Small intestine (tissue), 7 donors: Measurements from ENCODE around the gene NR3C1. TPM values are rescaled to one million over a fixed set of nuclear protein-coding genes. Genes with fewer than 3 reads are reported as not detected.
A peak's percentile ranks its signal among the peaks of the same experiment; 100 is the strongest.

ENCODE experiments used
- DNase-seq, 2 donors: peaks; one replicate each; pipeline versions ENCODE4 v3.0.0 to v3.0.0-alpha.2; 2013
- FAIRE-seq: peaks from 2 replicates; lab custom pipeline; 2012; peaks lifted over from hg19 to GRCh38; lab: Jason Lieb, UNC
- H3K27ac ChIP-seq, 3 donors: one replicate each; pipeline ENCODE4 v1.5.1; 2013; ENCODE audit warnings: low read length in 2 of 3, mild to moderate bottlenecking in 2 of 3, control low read depth in 1 of 3, inconsistent platforms in 1 of 3, low read depth in 1 of 3, moderate library complexity in 1 of 3
- H3K27me3 ChIP-seq, 3 donors: one replicate each; pipeline ENCODE4 v1.6.1; 2013; ENCODE audit warnings: low read length in 3 of 3, inconsistent platforms in 1 of 3; ENCODE audit not compliant: control insufficient read depth in 3 of 3, insufficient read depth in 3 of 3
- H3K36me3 ChIP-seq, 3 donors: one replicate each; pipeline ENCODE4 v1.6.1; 2013; ENCODE audit warnings: low read length in 3 of 3, inconsistent platforms in 1 of 3, low read depth in 1 of 3, mild to moderate bottlenecking in 1 of 3, moderate library complexity in 1 of 3; ENCODE audit not compliant: control insufficient read depth in 3 of 3, insufficient read depth in 2 of 3
- H3K4me1 ChIP-seq, 3 donors: one replicate each; pipeline ENCODE4 v1.6.1; 2013; ENCODE audit warnings: low read length in 2 of 3, inconsistent platforms in 1 of 3, low read depth in 1 of 3, mild to moderate bottlenecking in 1 of 3, moderate library complexity in 1 of 3; ENCODE audit not compliant: control insufficient read depth in 3 of 3, insufficient read depth in 2 of 3
- H3K4me3 ChIP-seq, 3 donors: one replicate each; pipeline ENCODE4 v1.5.1; 2013; ENCODE audit warnings: low read length in 3 of 3, control low read depth in 1 of 3, inconsistent platforms in 1 of 3, low read depth in 1 of 3, mild to moderate bottlenecking in 1 of 3, moderate library complexity in 1 of 3
- H3K9me3 ChIP-seq, 2 donors: one replicate each; pipeline ENCODE4 v1.6.1; 2013; ENCODE audit warnings: low read depth in 1 of 2, low read length in 1 of 2; ENCODE audit not compliant: control insufficient read depth in 2 of 2, insufficient read depth in 1 of 2
- WGBS, 3 donors: extraction: QIAGEN DNeasy Blood & Tissue Kit; methylation state at CpG; one replicate each; pipeline ENCODE4 v1.1.7; 2013; 5-methylcytosine and 5-hydroxymethylcytosine counted together
- polyA plus RNA-seq, 4 donors: library from polyadenylated mRNA; stranded (reverse) in 3 of 4; unstranded in 1 of 4; fragments of 200-250 nt in 3 of 4; fragments of 120-200 nt in 1 of 4; gene quantifications; one replicate each; pipeline versions ENCODE4 v1.2.1 to v1.2.3, GENCODE V29; 2013
- donor health status: healthy with polysubstance abuse.
- donor health status: control.
- donor health status: control.
- donor health status: Bipolar disorder and iron deficiency.
- donor health status: healthy.

Gene NR3C1
- polyA plus RNA-seq, 4 donors = 13.7 to 32.2 (median 16.8) TPM

DNA sequence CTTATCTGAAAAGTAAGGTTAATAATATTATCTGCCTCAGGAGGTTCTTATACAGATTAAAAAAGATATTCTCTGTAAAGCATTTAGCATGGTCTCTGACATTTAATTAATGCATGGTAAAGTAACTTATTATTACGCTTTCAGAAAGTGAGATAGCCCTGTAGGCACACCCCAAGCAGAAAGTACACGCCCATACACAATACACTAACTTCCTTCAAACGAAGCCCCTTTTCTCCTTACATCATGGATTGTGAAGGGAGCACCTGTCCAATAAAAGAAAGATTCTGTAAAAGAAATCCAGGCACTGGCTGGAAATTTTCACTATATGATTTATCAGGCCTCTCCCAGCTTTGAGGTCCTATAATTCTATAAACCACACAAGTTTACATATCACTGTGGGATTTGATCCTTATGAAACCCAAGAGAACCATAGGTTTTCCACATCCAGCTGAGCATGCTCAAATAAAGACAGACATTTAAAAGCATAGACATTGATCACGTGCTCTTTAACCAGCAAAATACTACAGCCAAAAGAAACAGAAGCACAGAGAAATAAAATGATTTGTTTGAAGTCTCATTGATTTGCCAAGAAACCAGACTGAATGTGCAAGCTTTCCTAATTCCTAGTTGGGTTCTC is 14.1 kb upstream of the NR3C1 start:
- WGBS, 3 donors = 6 to 57% (median 30%) methylated on average over 4 of the region's 4 CpGs
- Histone ChIP-seq H3K27me3 (no peaks in the 10 kb centered on the region), H3K9me3 (no peaks in the 10 kb centered on the region), H3K4me1 (peaks cover 5 to 16% (median 8%) of the 10 kb centered on the region in 3 donors), H3K27ac (peak overlapping the region in 2 of 3 donors; percentile 55 to 73), H3K36me3 (no peaks in the 10 kb centered on the region), H3K4me3 (no peak overlapping the region)
- FAIRE-seq (no peak), DNase-seq (peak in 1 of 2 donors; percentile 32)

DNA sequence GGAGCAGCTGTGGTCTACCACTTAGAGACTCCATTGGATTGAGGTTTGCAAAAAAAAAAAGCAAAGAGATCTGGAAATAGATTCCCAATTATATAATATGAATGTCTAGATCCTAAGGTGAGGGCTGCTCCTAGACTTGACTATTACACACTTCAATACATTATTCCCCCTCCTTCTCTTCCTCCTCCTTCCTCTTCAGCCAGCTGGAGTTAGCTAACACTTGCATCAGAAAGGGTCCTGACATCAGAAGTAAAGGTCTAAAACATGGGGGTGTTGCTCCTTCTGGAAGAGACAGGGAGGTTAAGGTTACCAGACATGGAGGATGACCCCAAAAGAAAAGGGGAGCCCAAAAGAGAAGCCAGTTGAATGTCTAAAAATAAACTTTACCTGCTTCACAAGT is 12.9 kb upstream of the NR3C1 start:
- Histone ChIP-seq H3K36me3 (no peaks in the 10 kb centered on the region), H3K4me3 (no peak overlapping the region), H3K4me1 (peaks cover 5 to 16% (median 8%) of the 10 kb centered on the region in 3 donors), H3K27ac (no peak overlapping the region), H3K9me3 (no peaks in the 10 kb centered on the region), H3K27me3 (no peaks in the 10 kb centered on the region)
- FAIRE-seq = no peak
- DNase-seq = no peak

DNA sequence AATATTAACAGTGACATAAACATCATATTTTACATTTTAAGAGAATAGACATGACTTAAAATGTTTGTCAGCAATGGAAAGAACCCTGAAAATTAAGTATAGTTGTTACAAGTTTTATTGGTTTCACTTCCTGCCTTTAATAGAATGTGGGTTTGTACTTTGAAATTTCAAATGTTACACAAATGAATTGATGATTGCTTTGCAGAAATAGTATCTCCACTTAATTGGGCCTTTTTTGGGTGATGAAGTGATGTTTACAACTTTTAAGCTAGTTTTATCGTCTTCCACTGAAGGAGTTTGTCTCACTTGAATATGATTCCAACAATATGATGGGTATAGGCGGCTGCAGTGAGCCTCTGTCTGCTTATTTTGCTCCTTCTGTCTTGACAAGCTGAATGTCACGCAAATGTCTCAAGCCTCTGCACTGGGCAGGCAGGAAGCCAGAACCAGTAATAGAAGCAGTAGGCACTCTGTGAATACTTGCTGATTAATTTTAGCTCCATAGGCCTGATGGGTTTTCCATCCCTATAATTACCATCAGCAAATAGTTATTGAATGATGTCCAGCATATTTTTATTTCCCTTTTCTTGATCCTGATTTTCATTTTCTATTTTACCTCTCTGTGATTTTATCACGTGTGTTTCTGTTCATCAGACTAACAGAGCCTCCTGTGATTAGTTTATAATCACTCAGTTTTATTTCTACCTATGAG is 10.6 kb upstream of the NR3C1 start:
- FAIRE-seq = no peak
- WGBS, 3 donors = 49 to 55% (median 51%) methylated on average over 4 of the region's 4 CpGs
- Histone ChIP-seq H3K27me3 (no peaks in the 10 kb centered on the region), H3K27ac (no peak overlapping the region), H3K4me1 (peaks cover 5 to 16% (median 8%) of the 10 kb centered on the region in 3 donors), H3K36me3 (no peaks in the 10 kb centered on the region), H3K9me3 (no peaks in the 10 kb centered on the region), H3K4me3 (no peak overlapping the region)
- DNase-seq = no peak

DNA sequence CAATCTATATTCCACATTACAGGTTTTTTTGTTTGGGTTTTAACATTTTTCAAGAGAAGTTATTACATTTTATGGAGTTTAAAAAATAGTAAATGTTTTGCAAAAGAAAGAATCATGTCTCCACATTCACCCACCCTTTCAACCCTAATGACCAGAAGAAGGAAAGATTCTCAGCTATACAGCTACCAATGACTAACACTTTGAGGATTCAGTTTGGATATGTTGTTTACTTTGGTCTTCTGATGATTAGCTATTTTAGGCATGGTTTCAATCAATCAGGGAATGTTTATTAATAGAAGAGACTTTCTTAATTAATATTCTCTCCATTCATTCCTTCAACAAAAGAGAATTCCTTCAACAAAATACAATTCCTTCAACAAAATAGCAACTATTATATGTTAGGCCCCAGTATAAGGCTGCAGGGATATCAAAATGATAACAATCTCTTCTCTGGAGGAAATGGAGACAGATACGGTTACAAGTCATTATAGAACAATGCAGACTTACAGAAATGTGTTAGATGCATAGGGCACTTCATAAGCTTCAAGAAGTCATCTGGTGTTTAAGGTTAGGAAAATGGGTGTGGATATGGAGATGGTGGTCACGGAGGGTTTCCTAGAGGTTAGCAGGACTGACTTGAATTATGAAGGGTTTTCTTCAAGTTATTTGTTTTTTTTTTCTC is 9.3 kb upstream of the NR3C1 start:
- no peak for DNase-seq
- Histone ChIP-seq H3K27ac (no peak overlapping the region), H3K4me1 (peaks cover 5 to 9% (median 5%) of the 10 kb centered on the region in 3 donors), H3K9me3 (no peaks in the 10 kb centered on the region), H3K27me3 (peaks cover 0 to 2% (median 0%) of the 10 kb centered on the region in 3 donors), H3K36me3 (no peaks in the 10 kb centered on the region), H3K4me3 (no peak overlapping the region)
- WGBS, 3 donors = 86 to 87% (median 86%) methylated on average over 2 of the region's 2 CpGs
- FAIRE-seq = no peak

DNA sequence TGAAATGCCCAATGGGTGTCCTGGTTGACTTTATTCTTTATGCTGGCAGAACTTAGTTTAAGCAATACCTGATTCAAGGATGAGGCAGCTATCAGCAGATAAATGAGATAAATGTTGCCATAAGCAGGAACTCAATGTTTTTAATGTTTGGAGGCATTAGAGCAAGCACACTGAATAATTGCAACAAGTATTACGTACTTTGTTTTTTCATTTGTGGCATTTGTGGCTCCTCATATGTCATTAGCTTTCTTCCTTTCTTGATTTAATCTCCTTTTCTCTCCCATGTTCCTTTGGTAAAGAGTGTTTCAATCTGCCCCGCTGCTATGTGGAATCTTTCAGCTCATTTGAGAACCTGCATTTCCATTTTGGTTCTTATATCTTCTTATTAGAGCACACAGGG is 6.4 kb upstream of the NR3C1 start:
- no peak overlapping the region for H3K4me3 ChIP-seq
- FAIRE-seq (no peak), DNase-seq (peak in 1 of 2 donors; percentile 14)
- H3K4me1 ChIP-seq = no peaks in the 10 kb centered on the region
- 77 to 88% (median 84%) methylated on average over 2 of the region's 2 CpGs for WGBS, 3 donors
- peaks cover 0 to 2% (median 0%) of the 10 kb centered on the region in 3 donors for H3K27me3 ChIP-seq
- H3K9me3 ChIP-seq = no peaks in the 10 kb centered on the region
- H3K27ac ChIP-seq = no peak overlapping the region
- no peaks in the 10 kb centered on the region for H3K36me3 ChIP-seq

DNA sequence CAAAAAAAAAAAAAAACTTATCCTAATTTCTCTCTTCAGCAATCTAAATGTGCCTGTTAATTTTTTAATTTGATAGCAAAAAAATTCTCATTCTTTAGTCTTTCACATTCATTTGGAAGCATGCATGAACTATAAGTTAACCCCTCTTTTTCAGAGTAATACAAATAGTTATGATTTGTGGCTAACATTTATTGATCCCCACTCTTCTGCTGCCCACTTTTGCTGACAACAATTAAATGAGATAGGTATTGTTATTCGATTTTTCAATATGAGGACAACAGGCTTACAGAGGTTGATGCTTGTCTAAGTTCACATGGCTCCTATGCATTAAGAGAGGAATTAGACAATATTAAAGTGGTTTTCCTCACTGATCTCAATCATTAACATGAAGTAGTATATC is 2.9 kb upstream of the NR3C1 start:
- Histone ChIP-seq H3K27ac (no peak overlapping the region), H3K36me3 (no peaks in the 10 kb centered on the region), H3K4me1 (no peaks in the 10 kb centered on the region), H3K27me3 (peaks cover 0 to 2% (median 0%) of the 10 kb centered on the region in 3 donors), H3K4me3 (no peak overlapping the region), H3K9me3 (no peaks in the 10 kb centered on the region)
- DNase-seq (no peak), FAIRE-seq (no peak)
- 93 to 97% (median 95%) methylated on average over 1 of the region's 1 CpG for WGBS, 3 donors

DNA sequence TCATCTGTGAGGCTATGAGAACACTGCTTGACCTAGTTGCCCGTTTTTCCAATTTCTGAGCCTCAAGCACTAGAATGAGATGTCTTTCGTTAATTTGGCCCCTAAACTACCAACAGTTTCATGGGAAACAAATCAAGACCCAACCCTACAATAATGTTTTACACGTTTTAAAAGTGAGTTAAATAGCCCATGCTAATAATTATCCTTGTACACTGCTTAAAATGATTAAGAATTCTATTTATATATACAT is 2.3 kb upstream of the NR3C1 start:
- H3K27me3 ChIP-seq = peaks cover 0 to 2% (median 0%) of the 10 kb centered on the region in 3 donors
- no peaks in the 10 kb centered on the region for H3K9me3 ChIP-seq
- H3K36me3 ChIP-seq = no peaks in the 10 kb centered on the region
- H3K27ac ChIP-seq = peak overlapping the region; percentile 97 to 100 (median 99)
- H3K4me3 ChIP-seq = peak overlapping the region; percentile 57 to 92 (median 86)
- no peak for DNase-seq
- 57 to 79% (median 59%) methylated on average over 3 of the region's 3 CpGs for WGBS, 3 donors
- FAIRE-seq = no peak
- no peaks in the 10 kb centered on the region for H3K4me1 ChIP-seq

DNA sequence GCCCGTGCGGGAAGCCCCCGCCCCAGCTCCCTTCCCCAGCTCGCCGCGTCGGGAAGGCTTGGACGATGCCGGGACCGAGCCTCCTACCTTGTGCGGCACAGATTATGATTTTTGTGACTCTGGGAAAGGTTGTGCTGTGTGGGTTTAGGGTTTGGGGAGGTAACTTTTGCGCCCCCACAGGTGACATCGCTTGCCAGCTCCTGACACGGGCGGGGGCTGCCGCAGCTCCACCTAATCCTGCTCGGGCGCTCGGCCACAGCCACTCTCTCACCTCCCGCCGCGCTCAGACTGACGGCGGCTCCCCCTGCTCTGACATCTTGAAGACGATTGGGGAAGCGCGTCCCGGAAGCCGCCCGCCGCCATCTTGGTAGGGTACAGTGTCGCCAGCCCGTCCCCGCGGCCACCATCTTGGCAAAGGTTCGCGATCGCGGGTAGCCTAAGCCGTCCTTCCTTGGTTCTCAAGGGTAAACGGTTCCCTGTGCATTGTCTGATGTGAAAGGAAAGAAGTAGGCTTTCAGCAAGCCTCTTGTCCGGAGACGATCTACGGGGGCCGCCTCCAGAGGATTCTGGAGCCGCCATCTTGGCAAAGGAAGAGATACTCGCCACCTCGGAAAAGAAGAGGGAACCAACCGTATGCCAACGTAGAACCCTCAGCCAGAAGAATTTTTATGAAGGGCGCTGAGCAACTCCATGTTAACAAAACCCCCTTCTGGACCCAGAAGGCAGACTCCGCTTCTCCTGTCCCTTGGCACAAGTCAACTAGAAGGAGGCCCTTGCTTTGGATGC is 1.8 kb upstream of the NR3C1 start:
- peaks cover 0 to 5% (median 0%) of the 10 kb centered on the region in 3 donors for H3K27me3 ChIP-seq
- H3K4me1 ChIP-seq = peaks cover 0 to 4% (median 0%) of the 10 kb centered on the region in 3 donors
- H3K36me3 ChIP-seq = peaks cover 0 to 3% (median 0%) of the 10 kb centered on the region in 3 donors
- H3K27ac ChIP-seq = peak overlapping the region; percentile 97 to 100 (median 99)
- FAIRE-seq (no peak), DNase-seq (peak; percentile 74 to 94)
- no peaks in the 10 kb centered on the region for H3K9me3 ChIP-seq
- peak overlapping the region; percentile 57 to 92 (median 86) for H3K4me3 ChIP-seq
- 2 to 3% (median 2%) methylated on average over 52 of the region's 52 CpGs for WGBS, 3 donors
